Cardiac muscle cell (in vitro differentiated cells and primary cell): Measurements from ENCODE around the gene NME4. TPM values are rescaled to one million over a fixed set of nuclear protein-coding genes. Genes with fewer than 3 reads are reported as not detected.
"Not testable (repeated sequence)": the region's sequence is repeated elsewhere in the genome, so short reads cannot be mapped to it uniquely, and the experiment has no call there.

Experiments
- DNase-seq, 2 donors: peaks; one replicate each; pipeline versions ENCODE4 v3.0.0 to v3.0.0-alpha.2; 2010 to 2017; ENCODE audit warnings: low read depth in 1 of 2, low spot score in 1 of 2
- H3K27ac ChIP-seq: fragments of 200-600 bp; sonication (generic); 2 replicates; pipeline ENCODE4 v1.5.1; 2016
- H3K27me3 ChIP-seq: fragments of 200-600 bp; sonication (generic); 2 replicates; pipeline ENCODE4 v1.6.0; 2016; ENCODE audit warnings: control low read depth
- H3K36me3 ChIP-seq: fragments of 200-600 bp; sonication (generic); 2 replicates; pipeline ENCODE4 v1.5.1; 2016; ENCODE audit warnings: control low read depth
- H3K4me1 ChIP-seq: fragments of 200-600 bp; sonication (generic); 2 replicates; pipeline ENCODE4 v1.8.1; 2017; ENCODE audit warnings: low read depth, mild to moderate bottlenecking, mixed run types
- H3K4me3 ChIP-seq: fragments of 200-600 bp; sonication (generic); 2 replicates; pipeline ENCODE4 v1.5.1; 2016; ENCODE audit warnings: mild to moderate bottlenecking
- H3K9me3 ChIP-seq: fragments of 200-600 bp; sonication (generic); 2 replicates; pipeline ENCODE4 v1.5.1; 2017; ENCODE audit warnings: low read depth, mild to moderate bottlenecking, control low read depth
- CTCF ChIP-seq: IDR thresholded peaks from 2 replicates; pipeline ENCODE4 v1.5.1; 2012; ENCODE audit warnings: low read depth, mild to moderate bottlenecking, low read length
- polyA plus RNA-seq: library from polyadenylated mRNA; unstranded; fragments of >200 nt; fragmentation: Nextera tagmentation; extraction: Ambion mirVana; gene quantifications from 2 replicates; pipeline ENCODE4 v1.2.1, GENCODE V29; 2016
- total RNA-seq: library from RNA; depleted of rRNA; stranded (reverse); fragments of >200 nt; gene quantifications from 2 replicates; pipeline ENCODE4 v1.2.3, GENCODE V29; 2016

NME4 gene
- total and polyA plus RNA-seq, 2 experiments from 2014 or later: 452 to 518 TPM

GRCh38 chr16:381789-382717, 14.9 kb upstream of the NME4 start, which contains the start of gene PGAP6:
Gene PGAP6 (minus strand): TSS chr16:381978. CDS start chr16:381821, 157 bp downstream.
- peaks cover 25% of the 10 kb centered on the region for H3K4me1 ChIP-seq
- peak within 1 kb of the TSS; percentile 100 for H3K4me3 ChIP-seq
- no peak for TF ChIP-seq CTCF
- peaks cover 1% of the 10 kb centered on the region for H3K36me3 ChIP-seq
- DNase-seq: peak; percentile 61 to 80
- no peaks in the 10 kb centered on the region for H3K9me3 ChIP-seq
- H3K27me3 ChIP-seq: no peaks in the 10 kb centered on the region
- peak within 1 kb of the TSS; percentile 76 for H3K27ac ChIP-seq

GRCh38 chr16:383326-384051, 13.5 kb upstream of the NME4 start:
- DNase-seq: peak in 1 of 2 donors; percentile 42
- Histone ChIP-seq H3K9me3 (no peaks in the 10 kb centered on the region), H3K27me3 (no peaks in the 10 kb centered on the region), H3K4me3 (peak overlapping the region; percentile 100), H3K36me3 (no peaks in the 10 kb centered on the region), H3K27ac (peak overlapping the region; percentile 66), H3K4me1 (peaks cover 30% of the 10 kb centered on the region)
- TF ChIP-seq CTCF: no peak

- H3K4me3 ChIP-seq: no peak overlapping the region
- DNase-seq: peak in 1 of 2 donors; percentile 60
- peak; percentile 5 for TF ChIP-seq CTCF
- H3K4me1 ChIP-seq: peaks cover 46% of the 10 kb centered on the region
- peak overlapping the region; percentile 93 for H3K27ac ChIP-seq
- no peaks in the 10 kb centered on the region for H3K36me3 ChIP-seq
- no peaks in the 10 kb centered on the region for H3K27me3 ChIP-seq
- no peaks in the 10 kb centered on the region for H3K9me3 ChIP-seq
Observed at GRCh38 chr16:386641-387156, 10.3 kb upstream of the NME4 start.

- not testable (repeated sequence) for H3K27me3 ChIP-seq
- DNase-seq: peak; percentile 69 to 86
- TF ChIP-seq CTCF: peak; percentile 22
Observed at GRCh38 chr16:387761-388666, 9.0 kb upstream of the NME4 start.

GRCh38 chr16:389352-389751, 7.6 kb upstream of the NME4 start:
- TF ChIP-seq CTCF: no peak
- no peaks in the 10 kb centered on the region for H3K36me3 ChIP-seq
- no peaks in the 10 kb centered on the region for H3K9me3 ChIP-seq
- H3K4me3 ChIP-seq: no peak overlapping the region
- no peak for DNase-seq
- no peaks in the 10 kb centered on the region for H3K27me3 ChIP-seq
- H3K27ac ChIP-seq: peak overlapping the region; percentile 93
- H3K4me1 ChIP-seq: peaks cover 35% of the 10 kb centered on the region

More at GRCh38 chr16:387761-388666, 9.0 kb upstream of the NME4 start:
- H3K4me1 ChIP-seq: peaks cover 46% of the 10 kb centered on the region
- not testable (repeated sequence) for H3K9me3 ChIP-seq, H3K4me3 ChIP-seq, H3K36me3 ChIP-seq
- H3K27ac ChIP-seq: peak overlapping the region; percentile 93
